Astrocyte of the hippocampus (primary cell): ENCODE results near the gene SMG6.

Experiments
- DNase-seq: peaks from one replicate; pipeline ENCODE4 v3.0.0; 2011; ENCODE audit warnings: low read depth, low spot score

Gene SMG6

GRCh38 chr17:2178798-2179501, 124.6 kb downstream of the SMG6 start:
- no peak for DNase-seq

GRCh38 chr17:2177235-2177811, 126.3 kb downstream of the SMG6 start:
- no peak for DNase-seq

GRCh38 chr17:2176499-2177169, 127.0 kb downstream of the SMG6 start:
- DNase-seq, result no peak

GRCh38 chr17:2175294-2175628, 128.3 kb downstream of the SMG6 start:
- DNase-seq, result no peak

GRCh38 chr17:2174468-2175293, 128.9 kb downstream of the SMG6 start:
- DNase-seq, result peak; percentile 86

- no peak for DNase-seq
These were observed 129.6 kb downstream of the SMG6 start for GRCh38 chr17:2174014-2174413.

GRCh38 chr17:2172999-2173398, 130.6 kb downstream of the SMG6 start:
- peak; percentile 78 for DNase-seq

- DNase-seq, result peak; percentile 96
These were observed 131.3 kb downstream of the SMG6 start for GRCh38 chr17:2172077-2172851.

GRCh38 chr17:2171702-2172076, 131.9 kb downstream of the SMG6 start:
- no peak for DNase-seq

- DNase-seq, result no peak
These were observed 133.6 kb downstream of the SMG6 start for GRCh38 chr17:2170023-2170422.

GRCh38 chr17:2165723-2166122, 137.9 kb downstream of the SMG6 start:
- DNase-seq, result peak; percentile 67

- DNase-seq, result no peak
These were observed 145.2 kb downstream of the SMG6 start for GRCh38 chr17:2158396-2158780.

- no peak for DNase-seq
These were observed 145.8 kb downstream of the SMG6 start for GRCh38 chr17:2157675-2158395.

- peak; percentile 67 for DNase-seq
These were observed 146.5 kb downstream of the SMG6 start for GRCh38 chr17:2157081-2157480.

GRCh38 chr17:2156666-2157065, 146.9 kb downstream of the SMG6 start:
- no peak for DNase-seq

GRCh38 chr17:2155573-2155972, 148.0 kb downstream of the SMG6 start:
- no peak for DNase-seq

- DNase-seq, result peak; percentile 47
These were observed 152.1 kb downstream of the SMG6 start for GRCh38 chr17:2151358-2152033.

- no peak for DNase-seq
These were observed 152.8 kb downstream of the SMG6 start for GRCh38 chr17:2150806-2151205.

- no peak for DNase-seq
These were observed 153.7 kb downstream of the SMG6 start for GRCh38 chr17:2149934-2150333.

- no peak for DNase-seq
These were observed 157.3 kb downstream of the SMG6 start for GRCh38 chr17:2146132-2146871.
